Retinal pigment epithelial cell (primary cell): Measurements from ENCODE around the gene ZNF697.
A peak's percentile ranks its signal among the peaks of the same experiment; 100 is the strongest.

Experiments
- DNase-seq: peaks from one replicate; pipeline ENCODE4 v3.0.0-alpha.2; 2010; ENCODE audit warnings: low read depth
- H3K4me3 ChIP-seq: 2 replicates; pipeline ENCODE4 v1.5.1; 2011; ENCODE audit warnings: mild to moderate bottlenecking, low read length, control low read depth, moderate library complexity
- CTCF ChIP-seq: conservative IDR thresholded peaks from 2 replicates; pipeline ENCODE4 v1.5.1; 2011; ENCODE audit warnings: low read depth, low read length, control low read depth, inconsistent platforms

The ZNF697 gene

GRCh38 chr1:119653135-119653838, 5.2 kb upstream of the ZNF697 start:
- no peak overlapping the region for H3K4me3 ChIP-seq
- no peak for DNase-seq
- TF ChIP-seq CTCF: no peak

- TF ChIP-seq CTCF: no peak
- no peak for DNase-seq
- no peak overlapping the region for H3K4me3 ChIP-seq
Observed at GRCh38 chr1:119652587-119652986, 4.5 kb upstream of the ZNF697 start.

- TF ChIP-seq CTCF: no peak
- no peak overlapping the region for H3K4me3 ChIP-seq
- no peak for DNase-seq
Observed at GRCh38 chr1:119651641-119652040, 3.6 kb upstream of the ZNF697 start.

GRCh38 chr1:119651133-119651532, 3.1 kb upstream of the ZNF697 start:
- no peak overlapping the region for H3K4me3 ChIP-seq
- no peak for DNase-seq
- no peak for TF ChIP-seq CTCF

- TF ChIP-seq CTCF: no peak
- no peak for DNase-seq
- peak overlapping the region; percentile 68 for H3K4me3 ChIP-seq
Observed at GRCh38 chr1:119648620-119649004, 546 bp upstream of the ZNF697 start.

GRCh38 chr1:119647228-119647733, 785 bp downstream of the ZNF697 start:
- no peak for DNase-seq
- H3K4me3 ChIP-seq: peak overlapping the region; percentile 87
- TF ChIP-seq CTCF: no peak

GRCh38 chr1:119646521-119647227, 1.4 kb downstream of the ZNF697 start:
- peak overlapping the region; percentile 87 for H3K4me3 ChIP-seq
- TF ChIP-seq CTCF: no peak

More at GRCh38 chr1:119646521-119647227, 1.4 kb downstream of the ZNF697 start:
- DNase-seq: no peak
